LNCaP clone FGC (cell line): ENCODE results near the gene CD3E.

Source experiments
- DNase-seq: peaks from one replicate; pipeline ENCODE4 v3.0.0-alpha.2; 2011; ENCODE audit warnings: low read depth
- H3K4me3 ChIP-seq: 2 replicates; pipeline ENCODE4 v1.5.1; 2011; ENCODE audit warnings: mild to moderate bottlenecking, low read depth, low read length, control low read depth
- CTCF ChIP-seq: IDR thresholded peaks from 2 replicates; pipeline ENCODE4 v1.5.1; 2012; ENCODE audit warnings: mild to moderate bottlenecking; ENCODE audit not compliant: control insufficient read depth, insufficient read depth; ENCODE audit errors: extremely low read depth

The CD3E gene

GRCh38 chr11:118311518-118311917, 7.0 kb downstream of the CD3E start:
- DNase-seq, result no peak
- no peak for TF ChIP-seq CTCF
- no peak overlapping the region for H3K4me3 ChIP-seq

GRCh38 chr11:118312328-118312727, 7.8 kb downstream of the CD3E start:
- TF ChIP-seq CTCF, result no peak
- H3K4me3 ChIP-seq, result no peak overlapping the region
- DNase-seq, result no peak

GRCh38 chr11:118313242-118313641, 8.7 kb downstream of the CD3E start:
- DNase-seq, result no peak
- H3K4me3 ChIP-seq, result no peak overlapping the region
- TF ChIP-seq CTCF, result no peak

- peak; percentile 67 for DNase-seq
- no peak overlapping the region for H3K4me3 ChIP-seq
- TF ChIP-seq CTCF, result no peak
Measured at GRCh38 chr11:118314988-118315411, 10.5 kb downstream of the CD3E start.

- no peak for DNase-seq
- no peak overlapping the region for H3K4me3 ChIP-seq
- no peak for TF ChIP-seq CTCF
Measured at GRCh38 chr11:118318124-118318523, 13.6 kb downstream of the CD3E start.

- no peak for DNase-seq
- H3K4me3 ChIP-seq, result no peak overlapping the region
- no peak for TF ChIP-seq CTCF
Measured at GRCh38 chr11:118318581-118319336, 14.2 kb downstream of the CD3E start.

GRCh38 chr11:118319337-118319707, 14.8 kb downstream of the CD3E start:
- DNase-seq, result no peak
- no peak for TF ChIP-seq CTCF
- H3K4me3 ChIP-seq, result no peak overlapping the region
